HCT116 (cell line): ENCODE measurements around the gene RNF114. TPM values are rescaled to one million over a fixed set of nuclear protein-coding genes. Genes with fewer than 3 reads are reported as not detected.

Experiments used
- ATAC-seq: fragments of 200-7000 bp; cut with Tn5 transposase; 2 replicates; pipeline ENCODE4 v1.9.1; 2020; ENCODE audit warnings: mild to moderate bottlenecking, moderate library complexity
- BruUV-seq: library from RNA; stranded (reverse); fragments of 400-500 nt; replicated peaks from 2 replicates; lab custom pipeline; 2021; lab: Mats Ljungman, UMichigan
- CTCF ChIA-PET: fragments of 300-600 bp; sonication (Branson Sonifier 250); formaldehyde crosslinking; loops from one replicate; lab custom pipeline; 2021; ENCODE audit warnings: antibody characterized with exemption; lab: Charles Lee
- POLR2A ChIA-PET: fragments of 300-600, 350-600 bp; sonication (Branson Sonifier 250); formaldehyde crosslinking; loops from one replicate; lab custom pipeline; 2021; ENCODE audit warnings: antibody characterized with exemption; lab: Charles Lee
- RAD21 ChIA-PET, 2 experiments: fragments of 300-600 bp; sonication (Branson Sonifier 250); formaldehyde crosslinking; loops; one replicate each; lab custom pipeline; 2023; ENCODE audit warnings: low total read pairs in 2 of 2; ENCODE audit not compliant: uncharacterized antibody in 2 of 2, unreplicated experiment in 2 of 2, low non-redundant PET in 1 of 2; lab: Charles Lee
- DNase-seq: peaks from one replicate; pipeline ENCODE4 v3.0.0-alpha.2; 2010; ENCODE audit warnings: low read depth, low spot score
- H2AFZ ChIP-seq: fragments of 200-600 bp; shearing (Covaris generic), sonication (generic); 2 replicates; pipeline ENCODE4 v1.6.1; 2017; ENCODE audit warnings: low read depth, mixed run types, mixed read lengths, antibody characterized with exemption, low read length; ENCODE audit not compliant: poor library complexity, severe bottlenecking
- H3K27ac ChIP-seq: 2 replicates; pipeline ENCODE4 v1.5.1; 2012; ENCODE audit warnings: low read depth, low read length
- H3K27me3 ChIP-seq: fragments of 200-600 bp; sonication (generic); 2 replicates; pipeline ENCODE4 v1.6.1; 2016; ENCODE audit warnings: mixed run types, low read length, mixed read lengths; ENCODE audit not compliant: insufficient read depth
- H3K36me3 ChIP-seq, 2 experiments: fragments of 200-500 bp in 1 of 2; fragments of 200-600 bp in 1 of 2; sonication (Bioruptor generic) in 1 of 2; sonication (generic) in 1 of 2; 2 replicates each; pipeline versions ENCODE4 v1.5.1 to v1.6.1; 2014 to 2016; ENCODE audit warnings: low read length in 2 of 2, inconsistent platforms in 1 of 2, mixed read lengths in 1 of 2, mixed run types in 1 of 2; ENCODE audit not compliant: insufficient read depth in 2 of 2, control insufficient read depth in 1 of 2
- H3K4me1 ChIP-seq, 2 experiments: fragments of 200-600 bp in 1 of 2; sonication (generic) in 1 of 2; 2 replicates each; pipeline versions ENCODE4 v1.5.1 to v1.6.1; 2012 to 2017; ENCODE audit warnings: low read length in 2 of 2, inconsistent platforms in 1 of 2, mild to moderate bottlenecking in 1 of 2, mixed read lengths in 1 of 2, mixed run types in 1 of 2, moderate library complexity in 1 of 2; ENCODE audit not compliant: insufficient read depth in 2 of 2, control insufficient read depth in 1 of 2
- H3K4me2 ChIP-seq: fragments of 200-600 bp; sonication (generic); 2 replicates; pipeline ENCODE4 v1.6.1; 2017; ENCODE audit warnings: mixed run types, low read length, mixed read lengths
- H3K4me3 ChIP-seq, 2 experiments: fragments of 200-600 bp in 1 of 2; sonication (generic) in 1 of 2; replicated peaks in 1 of 2; 2 replicates each; pipeline ENCODE4 v1.5.1; 2011 to 2016; ENCODE audit warnings: low read length in 2 of 2, control low read depth in 1 of 2, low read depth in 1 of 2, mild to moderate bottlenecking in 1 of 2, mixed read lengths in 1 of 2, mixed run types in 1 of 2
- H3K79me2 ChIP-seq: fragments of 200-600 bp; sonication (generic); 2 replicates; pipeline ENCODE4 v1.6.1; 2017; ENCODE audit warnings: mild to moderate bottlenecking, mixed run types, low read length, moderate library complexity, mixed read lengths; ENCODE audit not compliant: insufficient read depth
- H3K9ac ChIP-seq: fragments of 200-600 bp; sonication (generic); 2 replicates; pipeline ENCODE4 v1.6.1; 2016; ENCODE audit warnings: low read length, mixed read lengths
- H3K9me2 ChIP-seq: fragments of 200-600 bp; sonication (generic), shearing (Covaris generic); 2 replicates; pipeline ENCODE4 v1.6.1; 2017; ENCODE audit warnings: mixed run types, mild to moderate bottlenecking, moderate library complexity; ENCODE audit not compliant: insufficient read depth
- H3K9me3 ChIP-seq, 2 experiments: fragments of 200-500 bp in 1 of 2; fragments of 200-600 bp in 1 of 2; sonication (Bioruptor generic) in 1 of 2; sonication (generic) in 1 of 2; 2 replicates each; pipeline ENCODE4 v1.6.1; 2014 to 2017; ENCODE audit warnings: low read length in 2 of 2, mixed read lengths in 2 of 2, inconsistent platforms in 1 of 2, low read depth in 1 of 2, mild to moderate bottlenecking in 1 of 2, mixed run types in 1 of 2, moderate library complexity in 1 of 2; ENCODE audit not compliant: control insufficient read depth in 1 of 2, insufficient read depth in 1 of 2
- H4K20me1 ChIP-seq: fragments of 200-600 bp; sonication (generic), shearing (Covaris generic); 2 replicates; pipeline ENCODE4 v1.6.1; 2017; ENCODE audit warnings: mixed run types, mild to moderate bottlenecking, moderate library complexity; ENCODE audit not compliant: insufficient read depth
- CEBPB ChIP-seq: IDR thresholded peaks from 2 replicates; pipeline ENCODE4 v1.6.1; 2012; ENCODE audit warnings: low read depth
- EGR1 ChIP-seq: IDR thresholded peaks from 2 replicates; pipeline ENCODE4 v1.6.1; 2012; ENCODE audit warnings: low read depth
- ELF1 ChIP-seq: IDR thresholded peaks from 2 replicates; pipeline ENCODE4 v1.6.1; 2012; ENCODE audit warnings: low read depth, borderline replicate concordance
- EZH2 ChIP-seq: fragments of 200-600 bp; sonication (generic); IDR thresholded peaks from 2 replicates; pipeline ENCODE4 v1.6.1; 2017; ENCODE audit warnings: antibody characterized with exemption, mixed run types
- EZH2phosphoT487 ChIP-seq: fragments of 200-600 bp; IDR thresholded peaks from 2 replicates; pipeline ENCODE4 v1.6.1; 2018; ENCODE audit warnings: antibody characterized with exemption, borderline replicate concordance
- FOSL1 ChIP-seq: IDR thresholded peaks from 2 replicates; pipeline ENCODE4 v1.6.1; 2012; ENCODE audit warnings: low read depth
- POLR2A ChIP-seq: IDR thresholded peaks from 2 replicates; pipeline ENCODE4 v1.7.0; 2011; ENCODE audit warnings: borderline replicate concordance; ENCODE audit not compliant: insufficient read depth, insufficient read length; ENCODE audit errors: extremely low read depth
- POLR2AphosphoS5 ChIP-seq: IDR thresholded peaks from 2 replicates; pipeline ENCODE4 v1.6.1; 2011; ENCODE audit warnings: mild to moderate bottlenecking, low read depth, low read length, moderate library complexity
- RAD21 ChIP-seq: IDR thresholded peaks from 2 replicates; pipeline ENCODE4 v1.6.1; 2012; ENCODE audit warnings: low read depth, mild to moderate bottlenecking
- REST ChIP-seq: IDR thresholded peaks from 2 replicates; pipeline ENCODE4 v1.6.1; 2012; ENCODE audit warnings: low read depth
- YY1 ChIP-seq: IDR thresholded peaks from 2 replicates; pipeline ENCODE4 v1.6.1; 2011; ENCODE audit warnings: low read length, low read depth, moderate library complexity, mild to moderate bottlenecking; ENCODE audit not compliant: insufficient replicate concordance; ENCODE audit errors: extremely low read depth
- ZBTB33 ChIP-seq: IDR thresholded peaks from 2 replicates; pipeline ENCODE4 v1.6.1; 2011; ENCODE audit warnings: mild to moderate bottlenecking, low read length, moderate library complexity; ENCODE audit not compliant: insufficient replicate concordance; ENCODE audit errors: extremely low read depth
- ZFX ChIP-seq: fragments of 450-650 bp; IDR thresholded peaks from 2 replicates; pipeline ENCODE4 v1.6.1; 2017
- ZNF274 ChIP-seq: fragments of 200-500 bp; sonication (Bioruptor generic); IDR thresholded peaks from 2 replicates; pipeline ENCODE4 v1.6.1; 2014; ENCODE audit warnings: mild to moderate bottlenecking, low read depth, low read length, inconsistent platforms
- intact Hi-C: fragments of 100-400 bp; cut with micrococcal nuclease; formaldehyde crosslinking; loops from 2 replicates; pipeline ENCODE4 v1.10.0; 2022
- total RNA-seq: library from RNA; stranded (reverse); gene quantifications from one replicate; pipeline ENCODE4 v1.2.1, GENCODE V29; 2021; ENCODE audit not compliant: unreplicated experiment

RNF114 gene
- total RNA-seq, 1 experiment from 2014 or later, result 66.8 TPM

GRCh38 chr20:49970498-49970897 lies 34.3 kb downstream of the RNF114 start:
- Histone ChIP-seq H3K27ac (no peak overlapping the region), H3K27me3 (no peaks in the 10 kb centered on the region), H3K4me2 (no peak overlapping the region), H3K79me2 (no peaks in the 10 kb centered on the region), H3K9ac (no peak overlapping the region), H4K20me1 (no peaks in the 10 kb centered on the region), H3K36me3 (no peaks in the 10 kb centered on the region), H3K9me3 (no peaks in the 10 kb centered on the region), H3K4me1 (peaks cover 6 to 31% of the 10 kb centered on the region in 2 experiments; a peak in 3 of 4 replicates), H3K9me2 (no peaks in the 10 kb centered on the region), H2AFZ (no peak overlapping the region), H3K4me3 (no peak overlapping the region)
- intact Hi-C loops, result loop anchor here (10.0 kb wide), 2 partner anchors 494 to 604 kb away; no protein-coding TSS in a partner anchor
- no peak for DNase-seq
- CTCF ChIA-PET, result interaction anchor here (1.6 kb wide), 1 partner anchor 8 kb away, joined by 7 read pairs; no protein-coding TSS in a partner anchor
- POLR2A ChIA-PET, result no interaction called here
- BruUV-seq, result no TSS peak
- ATAC-seq, result no peak
- RAD21 ChIA-PET, result no interaction called here
- TF ChIP-seq EZH2, result no peak
- TF ChIP-seq ELF1, result no peak
- TF ChIP-seq FOSL1, result no peak
- no peak for TF ChIP-seq ZFX
- TF ChIP-seq CEBPB, result no peak
- TF ChIP-seq REST, result no peak
- no peak for TF ChIP-seq EGR1
- no peak for TF ChIP-seq ZBTB33
- TF ChIP-seq POLR2A, result no peak
- no peak for TF ChIP-seq EZH2phosphoT487
- no peak for TF ChIP-seq ZNF274
- TF ChIP-seq YY1, result no peak
- TF ChIP-seq RAD21, result no peak
- no peak for TF ChIP-seq POLR2AphosphoS5
- TF ChIP-seq, all 23 proteins: peak for 0
